HL-60 (cell line): ENCODE results near the gene LRRC1.

Source experiments
- DNase-seq, 2 experiments: peaks; one replicate each; pipeline ENCODE4 v3.0.0-alpha.2; 2010 to 2020; ENCODE audit warnings: low read depth in 1 of 2, low spot score in 1 of 2
- H3K27ac ChIP-seq: fragments of 250-450 bp; sonication (Bioruptor Pico); replicated peaks from 2 replicates; pipeline ENCODE4 v1.5.1; 2020; ENCODE audit warnings: mild to moderate bottlenecking, moderate library complexity
- H3K27me3 ChIP-seq: fragments of 250-450 bp; sonication (Bioruptor Pico); 2 replicates; pipeline ENCODE4 v1.5.1; 2021; ENCODE audit warnings: mild to moderate bottlenecking, moderate library complexity; ENCODE audit not compliant: insufficient read depth, poor library complexity, severe bottlenecking
- H3K4me3 ChIP-seq: replicated peaks from 2 replicates; pipeline ENCODE4 v1.5.1; 2011; ENCODE audit warnings: mild to moderate bottlenecking, control low read depth, low read length; ENCODE audit not compliant: insufficient read depth
- GABPA ChIP-seq: IDR thresholded peaks from 2 replicates; pipeline ENCODE4 v1.6.1; 2012; ENCODE audit warnings: low read depth
- POLR2AphosphoS5 ChIP-seq: IDR thresholded peaks from 2 replicates; pipeline ENCODE4 v1.6.1; 2012; ENCODE audit warnings: low read depth
- SPI1 ChIP-seq: IDR thresholded peaks from 2 replicates; pipeline ENCODE4 v1.6.1; 2012; ENCODE audit warnings: low read depth, mild to moderate bottlenecking, borderline replicate concordance
- TF ChIP-seq, protein P1 (sequence below): IDR thresholded peaks from one replicate; pipeline ENCODE4 v1.5.1; 2011; ENCODE audit warnings: low read length, control low read depth, inconsistent platforms; ENCODE audit not compliant: insufficient read depth
- TF ChIP-seq, protein P2 (sequence below): IDR thresholded peaks from 2 replicates; pipeline ENCODE4 v1.6.1; 2012; ENCODE audit warnings: low read depth; ENCODE audit not compliant: insufficient replicate concordance

Gene LRRC1

GRCh38 chr6:53929821-53930120, 135.0 kb downstream of the LRRC1 start:
- TF ChIP-seq SPI1 (no peak), GABPA (no peak), POLR2AphosphoS5 (no peak)
- TF ChIP-seq, protein P1, sequence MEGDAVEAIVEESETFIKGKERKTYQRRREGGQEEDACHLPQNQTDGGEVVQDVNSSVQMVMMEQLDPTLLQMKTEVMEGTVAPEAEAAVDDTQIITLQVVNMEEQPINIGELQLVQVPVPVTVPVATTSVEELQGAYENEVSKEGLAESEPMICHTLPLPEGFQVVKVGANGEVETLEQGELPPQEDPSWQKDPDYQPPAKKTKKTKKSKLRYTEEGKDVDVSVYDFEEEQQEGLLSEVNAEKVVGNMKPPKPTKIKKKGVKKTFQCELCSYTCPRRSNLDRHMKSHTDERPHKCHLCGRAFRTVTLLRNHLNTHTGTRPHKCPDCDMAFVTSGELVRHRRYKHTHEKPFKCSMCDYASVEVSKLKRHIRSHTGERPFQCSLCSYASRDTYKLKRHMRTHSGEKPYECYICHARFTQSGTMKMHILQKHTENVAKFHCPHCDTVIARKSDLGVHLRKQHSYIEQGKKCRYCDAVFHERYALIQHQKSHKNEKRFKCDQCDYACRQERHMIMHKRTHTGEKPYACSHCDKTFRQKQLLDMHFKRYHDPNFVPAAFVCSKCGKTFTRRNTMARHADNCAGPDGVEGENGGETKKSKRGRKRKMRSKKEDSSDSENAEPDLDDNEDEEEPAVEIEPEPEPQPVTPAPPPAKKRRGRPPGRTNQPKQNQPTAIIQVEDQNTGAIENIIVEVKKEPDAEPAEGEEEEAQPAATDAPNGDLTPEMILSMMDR: no peak
- TF ChIP-seq, protein P2, sequence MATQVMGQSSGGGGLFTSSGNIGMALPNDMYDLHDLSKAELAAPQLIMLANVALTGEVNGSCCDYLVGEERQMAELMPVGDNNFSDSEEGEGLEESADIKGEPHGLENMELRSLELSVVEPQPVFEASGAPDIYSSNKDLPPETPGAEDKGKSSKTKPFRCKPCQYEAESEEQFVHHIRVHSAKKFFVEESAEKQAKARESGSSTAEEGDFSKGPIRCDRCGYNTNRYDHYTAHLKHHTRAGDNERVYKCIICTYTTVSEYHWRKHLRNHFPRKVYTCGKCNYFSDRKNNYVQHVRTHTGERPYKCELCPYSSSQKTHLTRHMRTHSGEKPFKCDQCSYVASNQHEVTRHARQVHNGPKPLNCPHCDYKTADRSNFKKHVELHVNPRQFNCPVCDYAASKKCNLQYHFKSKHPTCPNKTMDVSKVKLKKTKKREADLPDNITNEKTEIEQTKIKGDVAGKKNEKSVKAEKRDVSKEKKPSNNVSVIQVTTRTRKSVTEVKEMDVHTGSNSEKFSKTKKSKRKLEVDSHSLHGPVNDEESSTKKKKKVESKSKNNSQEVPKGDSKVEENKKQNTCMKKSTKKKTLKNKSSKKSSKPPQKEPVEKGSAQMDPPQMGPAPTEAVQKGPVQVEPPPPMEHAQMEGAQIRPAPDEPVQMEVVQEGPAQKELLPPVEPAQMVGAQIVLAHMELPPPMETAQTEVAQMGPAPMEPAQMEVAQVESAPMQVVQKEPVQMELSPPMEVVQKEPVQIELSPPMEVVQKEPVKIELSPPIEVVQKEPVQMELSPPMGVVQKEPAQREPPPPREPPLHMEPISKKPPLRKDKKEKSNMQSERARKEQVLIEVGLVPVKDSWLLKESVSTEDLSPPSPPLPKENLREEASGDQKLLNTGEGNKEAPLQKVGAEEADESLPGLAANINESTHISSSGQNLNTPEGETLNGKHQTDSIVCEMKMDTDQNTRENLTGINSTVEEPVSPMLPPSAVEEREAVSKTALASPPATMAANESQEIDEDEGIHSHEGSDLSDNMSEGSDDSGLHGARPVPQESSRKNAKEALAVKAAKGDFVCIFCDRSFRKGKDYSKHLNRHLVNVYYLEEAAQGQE: no peak
- H3K4me3 ChIP-seq: no peak overlapping the region
- H3K27me3 ChIP-seq: no peaks in the 10 kb centered on the region
- H3K27ac ChIP-seq: no peak overlapping the region
- no peak for DNase-seq

DNA sequence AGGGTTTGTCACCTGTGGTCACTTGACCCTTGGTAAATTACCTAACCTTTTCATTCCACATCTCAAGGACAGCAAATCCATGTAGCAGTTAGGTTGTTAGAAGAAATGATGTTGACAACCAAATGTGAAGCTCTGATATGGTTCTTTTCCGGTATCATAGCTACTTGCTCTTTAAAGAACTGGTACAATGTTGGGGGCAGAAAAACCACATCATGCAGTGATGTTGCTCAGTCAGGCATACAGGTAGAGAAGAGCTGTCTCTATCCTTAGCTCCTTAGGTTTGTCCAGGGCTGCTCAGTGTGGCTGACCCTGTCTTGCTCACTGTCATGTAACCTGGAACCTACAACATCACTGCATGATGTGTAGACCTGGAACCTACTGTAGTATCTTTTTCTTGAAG, 135.5 kb downstream of the LRRC1 start:
- TF ChIP-seq, protein P1: no peak
- TF ChIP-seq SPI1 (no peak), POLR2AphosphoS5 (no peak), GABPA (no peak)
- TF ChIP-seq, protein P2: no peak
- no peak overlapping the region for H3K27ac ChIP-seq
- no peaks in the 10 kb centered on the region for H3K27me3 ChIP-seq
- no peak overlapping the region for H3K4me3 ChIP-seq
- DNase-seq: no peak

- no peaks in the 10 kb centered on the region for H3K27me3 ChIP-seq
- DNase-seq: no peak
- H3K4me3 ChIP-seq: no peak overlapping the region
- no peak overlapping the region for H3K27ac ChIP-seq
- TF ChIP-seq SPI1: no peak
Measured at GRCh38 chr6:53931086-53931485, 136.3 kb downstream of the LRRC1 start.

- Histone ChIP-seq H3K27me3 (no peaks in the 10 kb centered on the region), H3K4me3 (no peak overlapping the region), H3K27ac (no peak overlapping the region)
- no peak for DNase-seq
- no peak for TF ChIP-seq SPI1
- TF ChIP-seq, protein P2: no peak
- TF ChIP-seq, protein P1: no peak
Measured at GRCh38 chr6:53932516-53932915, 137.7 kb downstream of the LRRC1 start.
